Measurements from ENCODE around the gene TACSTD2.

DNA sequence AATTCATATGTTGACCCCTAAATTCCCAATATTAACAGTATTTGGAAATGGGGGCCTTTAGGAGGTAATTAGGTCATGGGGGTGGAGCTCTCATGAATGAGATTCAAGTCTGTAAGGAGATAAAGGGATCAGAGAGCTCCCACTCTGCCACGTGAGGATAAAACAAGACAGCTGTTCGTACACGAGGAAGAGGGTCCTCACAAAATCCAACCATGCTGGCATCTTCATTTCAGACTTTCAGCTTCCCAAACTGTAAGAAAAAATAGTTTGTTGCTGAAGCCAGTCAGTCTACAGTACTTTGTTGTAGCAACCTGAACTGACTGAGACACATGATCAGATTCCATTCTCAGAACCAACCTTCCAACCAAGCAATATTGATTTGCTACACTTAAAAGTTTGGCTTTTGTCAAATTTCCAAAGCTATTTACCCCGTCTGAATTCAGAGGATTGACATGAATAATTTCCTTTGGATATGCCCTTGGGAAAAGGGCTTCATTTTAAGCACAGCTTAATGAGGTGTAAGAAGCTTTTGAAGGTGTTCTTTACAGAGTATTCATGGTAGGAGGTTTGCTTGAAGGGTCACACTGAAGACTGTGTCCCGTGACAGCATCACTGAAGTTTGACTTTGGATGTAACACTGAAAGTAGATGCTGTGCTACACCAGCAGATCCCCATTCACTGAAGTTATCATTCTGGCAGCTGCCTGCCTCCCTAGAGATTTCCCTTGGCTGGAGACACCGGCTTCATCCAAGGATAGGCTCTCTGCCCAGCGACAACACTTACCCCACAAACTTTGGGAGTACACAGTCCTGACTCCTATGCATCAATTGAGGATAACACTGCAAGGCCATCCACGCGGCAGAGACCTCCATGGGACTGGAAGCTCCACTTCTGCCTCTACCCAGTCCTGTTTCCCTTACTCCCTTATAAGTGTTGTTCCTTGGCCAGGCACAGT lies 25.6 kb downstream of the TACSTD2 start:
- TF ChIP-seq FOXM1 (IDR thresholded peaks at IDR 0.05; ENCODE audit: borderline replicate concordance) = no peak
- no peak for TF ChIP-seq TARDBP (IDR thresholded peaks at IDR 0.05)
- no peak for TF ChIP-seq SUZ12 (IDR thresholded peaks at IDR 0.05)
- TF ChIP-seq FOXA1 (IDR thresholded peaks at IDR 0.05) = no peak
- no peak for TF ChIP-seq HDGF (IDR thresholded peaks at IDR 0.05; ENCODE audit: borderline replicate concordance)
- TF ChIP-seq BHLHE40 (IDR thresholded peaks at IDR 0.05; ENCODE audit: borderline replicate concordance) = no peak
- TF ChIP-seq CTBP1 (IDR thresholded peaks at IDR 0.05; ENCODE audit: borderline replicate concordance) = no peak
- TF ChIP-seq FOXK2 (IDR thresholded peaks at IDR 0.05) = no peak
- TF ChIP-seq SP1 (IDR thresholded peaks at IDR 0.05) = no peak
- no peak for TF ChIP-seq L3MBTL2 (conservative IDR thresholded peaks at IDR 0.05)

Measured in HEK293T (cell line).